Neuron (in vitro differentiated cells): ENCODE results near the gene SMLR1.

Source experiments
- H2AFZ ChIP-seq: one replicate; pipeline ENCODE4 v1.6.1; 2013; ENCODE audit warnings: low read depth, mild to moderate bottlenecking, inconsistent platforms, low read length, moderate library complexity
- H3K27me3 ChIP-seq: one replicate; pipeline ENCODE4 v1.6.1; 2013; ENCODE audit warnings: low read length; ENCODE audit not compliant: insufficient read depth
- H3K36me3 ChIP-seq: one replicate; pipeline ENCODE4 v1.6.1; 2013; ENCODE audit warnings: low read length; ENCODE audit not compliant: insufficient read depth
- H3K4me1 ChIP-seq: one replicate; pipeline ENCODE4 v1.6.1; 2013; ENCODE audit warnings: low read length; ENCODE audit not compliant: insufficient read depth
- H3K4me3 ChIP-seq: 2 replicates; pipeline ENCODE4 v1.5.1; 2013; ENCODE audit warnings: mild to moderate bottlenecking, low read length, moderate library complexity
- H3K9me3 ChIP-seq: one replicate; pipeline ENCODE4 v1.6.1; 2013; ENCODE audit warnings: low read length

Gene SMLR1

DNA sequence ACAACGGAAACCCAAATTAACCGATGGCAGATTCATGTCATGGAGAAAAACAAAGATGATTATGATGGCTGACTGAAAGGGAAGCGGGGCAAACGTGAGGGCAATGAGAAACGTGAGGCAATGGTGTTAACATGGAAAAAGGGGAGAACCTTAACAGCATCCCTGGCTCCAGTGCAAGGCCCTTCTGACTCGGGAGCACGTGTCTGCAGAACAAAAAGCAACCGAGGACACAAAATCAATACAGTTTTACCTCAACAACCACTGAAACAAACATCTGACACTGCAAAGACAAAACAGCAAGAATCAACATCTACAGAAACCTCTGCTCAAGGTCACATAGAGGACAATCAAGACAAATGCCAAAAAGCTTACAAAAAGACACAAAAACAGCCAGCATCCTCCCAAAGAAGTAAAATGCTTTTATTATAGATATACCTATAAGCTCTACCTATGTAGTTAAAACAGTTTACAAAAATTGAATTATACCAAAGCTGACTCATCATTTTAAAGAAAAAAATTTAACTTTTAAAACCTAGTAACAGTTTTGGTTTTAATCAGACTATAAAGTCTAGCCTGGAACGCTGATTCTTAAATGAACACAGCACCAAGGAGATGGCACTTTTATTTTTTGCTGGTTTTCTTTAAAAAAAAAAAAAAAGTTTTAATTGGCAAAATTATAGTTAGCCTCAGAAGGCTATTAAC is 43.1 kb downstream of the SMLR1 start:
- Histone ChIP-seq H3K36me3 (no peaks in the 10 kb centered on the region), H3K9me3 (no peaks in the 10 kb centered on the region), H3K4me1 (peaks cover 23% of the 10 kb centered on the region), H2AFZ (no peak overlapping the region), H3K27me3 (no peaks in the 10 kb centered on the region), H3K4me3 (no peak overlapping the region)

DNA sequence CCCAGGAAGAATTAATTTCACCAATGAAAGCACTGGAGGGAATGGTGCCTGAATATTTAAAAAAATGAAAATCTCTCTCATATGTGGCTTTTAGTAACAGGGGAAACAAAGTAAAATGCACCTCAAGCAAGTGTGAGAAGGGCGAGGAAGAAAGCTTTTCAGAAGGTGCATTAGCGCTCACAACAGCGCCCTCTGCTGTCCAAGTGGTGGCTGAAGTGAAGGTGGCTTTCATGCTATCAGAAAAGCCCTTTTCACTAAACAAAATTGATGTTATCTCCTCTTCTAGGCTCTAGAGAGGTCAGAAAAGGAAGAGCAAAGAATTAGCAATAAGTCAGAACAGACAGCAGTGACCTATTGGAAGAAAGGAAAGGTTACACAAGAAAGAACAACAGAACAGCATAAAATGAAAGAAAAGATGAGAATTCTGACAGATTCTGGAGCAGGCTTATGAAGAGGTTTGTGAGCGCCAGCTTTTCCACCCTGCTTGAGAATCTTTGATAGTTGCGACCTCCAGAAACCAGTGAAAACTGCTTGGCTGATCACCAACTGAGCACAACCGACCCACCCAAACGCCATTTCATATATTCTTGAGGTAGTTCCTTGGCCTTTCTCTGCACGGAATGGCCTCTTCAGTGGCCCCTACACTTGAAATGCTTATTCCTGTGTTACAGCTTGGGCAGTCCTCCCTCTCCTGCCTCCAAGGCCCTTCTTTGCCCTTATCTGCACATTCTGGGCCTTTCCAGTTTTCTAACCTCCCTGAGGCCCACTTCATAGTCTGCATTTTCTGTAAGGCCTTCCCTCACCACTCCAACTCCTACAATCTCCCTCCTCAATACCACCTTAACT is 45.3 kb downstream of the SMLR1 start:
- H3K4me1 ChIP-seq: peaks cover 23% of the 10 kb centered on the region
- no peak overlapping the region for H3K4me3 ChIP-seq
- no peaks in the 10 kb centered on the region for H3K36me3 ChIP-seq
- H3K9me3 ChIP-seq: no peaks in the 10 kb centered on the region
- H2AFZ ChIP-seq: no peak overlapping the region
- H3K27me3 ChIP-seq: no peaks in the 10 kb centered on the region

DNA sequence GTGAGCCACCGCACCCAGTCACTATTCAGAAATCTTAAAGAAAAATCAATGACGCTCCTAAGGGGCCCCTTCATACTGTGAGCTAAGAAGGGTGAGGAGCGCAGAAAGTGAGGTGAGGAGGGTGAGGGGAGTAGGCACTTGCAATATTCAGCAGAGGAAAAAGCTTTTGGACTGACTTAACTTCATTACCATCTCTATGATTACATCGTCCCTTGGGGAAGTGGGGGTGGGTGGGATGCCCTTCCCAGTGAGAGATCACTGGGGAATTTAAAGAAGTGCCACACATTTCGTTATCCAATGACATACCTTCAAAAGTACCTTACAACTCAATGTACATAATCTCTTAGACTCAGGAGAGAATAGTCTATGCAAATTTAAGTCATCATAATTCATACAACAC is 46.5 kb downstream of the SMLR1 start:
- Histone ChIP-seq H3K27me3 (no peaks in the 10 kb centered on the region), H3K4me1 (peaks cover 11% of the 10 kb centered on the region), H3K36me3 (no peaks in the 10 kb centered on the region), H3K9me3 (no peaks in the 10 kb centered on the region), H2AFZ (no peak overlapping the region), H3K4me3 (no peak overlapping the region)

DNA sequence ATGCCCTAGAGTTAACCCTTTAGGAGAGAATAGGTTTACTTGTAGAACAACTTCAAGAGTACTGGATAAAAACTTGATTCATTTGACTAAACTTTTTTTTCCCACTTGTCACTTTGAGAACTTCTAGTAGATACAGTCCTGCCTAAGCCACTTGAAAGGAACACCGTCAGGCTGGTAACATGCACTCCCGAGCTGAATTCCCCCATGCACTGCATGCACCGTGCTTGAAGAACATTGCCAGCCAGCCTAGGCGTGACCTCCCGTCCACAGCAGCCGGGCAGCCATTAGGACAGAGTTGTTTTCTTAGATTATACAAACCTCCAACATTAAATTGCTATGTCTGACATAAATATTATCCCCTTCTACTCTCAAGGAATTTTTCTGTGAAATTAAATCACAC is 52.6 kb downstream of the SMLR1 start:
- Histone ChIP-seq H3K9me3 (no peaks in the 10 kb centered on the region), H3K36me3 (no peaks in the 10 kb centered on the region), H3K4me3 (no peak overlapping the region), H2AFZ (no peak overlapping the region), H3K27me3 (no peaks in the 10 kb centered on the region), H3K4me1 (no peaks in the 10 kb centered on the region)

DNA sequence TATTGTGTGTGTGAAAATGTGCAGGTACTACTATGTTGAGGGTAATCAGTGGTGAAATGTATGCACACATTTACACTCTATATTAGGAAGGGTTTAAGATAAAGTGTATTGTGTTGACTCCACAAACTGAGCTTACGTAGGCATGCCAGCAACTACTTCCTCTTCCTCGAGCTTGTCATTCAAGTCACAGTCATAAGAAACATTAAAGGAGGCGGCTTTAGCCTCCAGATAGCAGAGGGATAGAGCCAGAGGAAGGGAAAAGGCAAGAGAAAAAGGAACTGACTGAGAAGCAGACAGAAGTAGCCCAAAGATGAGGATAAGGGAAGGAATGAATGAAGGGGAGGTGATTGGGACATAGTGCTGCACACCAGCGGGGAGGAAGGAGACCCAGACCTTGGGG is 55.2 kb downstream of the SMLR1 start:
- no peaks in the 10 kb centered on the region for H3K4me1 ChIP-seq
- H2AFZ ChIP-seq: no peak overlapping the region
- H3K4me3 ChIP-seq: no peak overlapping the region
- H3K27me3 ChIP-seq: no peaks in the 10 kb centered on the region
- H3K9me3 ChIP-seq: no peaks in the 10 kb centered on the region
- no peaks in the 10 kb centered on the region for H3K36me3 ChIP-seq

DNA sequence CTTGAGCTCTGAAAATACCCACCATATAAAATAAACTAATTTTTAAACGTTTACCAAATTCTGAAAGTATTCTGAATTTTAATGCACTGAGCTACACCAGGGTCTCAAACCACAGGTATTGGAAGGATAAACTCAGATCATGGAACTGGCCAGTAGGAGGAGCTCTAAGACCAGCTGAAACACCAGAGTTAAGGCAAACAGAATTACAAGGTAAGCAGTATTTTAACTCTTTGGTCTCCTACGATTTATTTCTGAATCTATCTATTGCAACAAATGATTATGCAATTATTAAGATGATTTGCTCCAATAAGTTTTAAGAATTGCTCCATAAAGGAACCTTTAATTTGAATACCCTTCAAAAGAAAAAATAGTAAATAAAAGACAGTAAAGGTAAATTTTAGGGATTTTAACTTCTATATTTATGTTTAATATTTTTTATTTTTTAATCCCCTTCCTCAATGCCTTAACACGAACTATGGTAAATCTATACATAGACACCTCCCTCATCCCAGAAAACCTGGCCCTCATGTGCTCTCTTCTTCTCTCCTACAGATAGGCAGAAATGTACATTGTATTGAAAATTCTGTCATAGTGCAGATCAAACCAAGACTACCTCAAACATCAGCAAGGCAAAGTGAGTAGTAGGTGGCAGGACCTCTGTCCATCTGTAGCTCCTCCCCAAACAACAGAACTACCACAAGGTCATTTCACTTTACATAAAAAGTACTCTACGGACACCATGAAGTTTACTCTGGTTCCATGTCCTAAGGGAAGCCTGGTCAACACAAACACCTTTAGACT is 58.4 kb downstream of the SMLR1 start:
- H3K36me3 ChIP-seq: peaks cover 9% of the 10 kb centered on the region
- no peaks in the 10 kb centered on the region for H3K9me3 ChIP-seq
- H3K27me3 ChIP-seq: no peaks in the 10 kb centered on the region
- no peak overlapping the region for H2AFZ ChIP-seq
- H3K4me3 ChIP-seq: no peak overlapping the region
- no peaks in the 10 kb centered on the region for H3K4me1 ChIP-seq
